HEK293T (cell line): Measurements from ENCODE around the gene LUC7L3.

Source experiments
- HDGF ChIP-seq: fragments of 450-650 bp; IDR thresholded peaks from 2 replicates; pipeline ENCODE4 v1.6.1; 2017; ENCODE audit warnings: antibody characterized with exemption, borderline replicate concordance
- LEF1 ChIP-seq: fragments of 450-650 bp; IDR thresholded peaks from 2 replicates; pipeline ENCODE4 v1.6.1; 2017; ENCODE audit warnings: mild to moderate bottlenecking, borderline replicate concordance
- SP1 ChIP-seq: fragments of 450-650 bp; IDR thresholded peaks from 2 replicates; pipeline ENCODE4 v1.6.1; 2017
- TARDBP ChIP-seq: fragments of 450-650 bp; IDR thresholded peaks from 2 replicates; pipeline ENCODE4 v1.6.1; 2016
- ZNF384 ChIP-seq: fragments of 450-650 bp; IDR thresholded peaks from 2 replicates; pipeline ENCODE4 v1.6.1; 2016

GRCh38 chr17:50685334-50685665, 34.1 kb upstream of the LUC7L3 start:
- no peak for TF ChIP-seq LEF1
- no peak for TF ChIP-seq ZNF384
- no peak for TF ChIP-seq HDGF
- no peak for TF ChIP-seq SP1
- TF ChIP-seq TARDBP: no peak
